Cortex of kidney (tissue), 1 donor: ENCODE results near the gene UBL4B.

ENCODE experiments used
- DNase-seq: peaks from one replicate; lab custom pipeline; 2025; lab: John Stamatoyannopoulos, UW

The UBL4B gene

DNA sequence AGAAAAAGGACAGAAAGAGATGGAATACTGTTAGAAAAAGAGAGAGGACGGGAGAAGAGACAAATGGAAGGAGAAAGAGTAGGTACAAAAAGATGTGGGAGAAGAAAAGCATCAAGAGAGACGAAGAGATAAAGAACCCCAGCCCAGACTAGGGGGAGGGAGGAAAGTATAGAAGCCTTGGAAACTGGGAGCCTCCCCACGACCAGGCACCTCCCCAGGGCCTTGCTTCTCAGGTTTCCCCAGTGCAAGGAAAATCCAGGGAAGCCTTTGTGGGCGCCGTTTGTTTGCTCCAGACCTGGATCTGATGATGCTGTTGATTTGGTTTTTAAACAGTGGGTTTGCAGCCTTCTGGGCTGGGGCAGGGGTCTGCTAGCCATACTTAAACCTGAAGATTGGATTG is 26.6 kb upstream of the UBL4B start:
- DNase-seq = no peak

DNA sequence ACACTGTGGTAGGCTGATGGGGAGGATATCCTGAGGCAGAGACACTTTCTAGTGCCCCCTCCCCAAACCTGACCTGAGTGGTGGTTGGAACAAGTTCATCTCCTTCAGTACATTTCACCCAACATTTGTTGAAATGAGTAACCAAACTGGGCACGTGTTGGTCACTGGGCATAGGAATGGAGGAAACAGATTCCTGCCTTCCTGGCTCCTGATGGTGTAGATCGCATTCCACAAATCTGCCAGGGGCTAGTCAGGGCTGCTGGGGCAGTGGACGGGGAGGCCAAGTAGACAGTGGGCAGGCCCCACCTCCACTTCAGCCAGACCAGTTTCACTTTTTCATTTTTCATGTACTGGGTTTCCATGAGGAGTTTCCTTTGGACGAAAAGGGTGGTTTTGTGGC is 25.3 kb upstream of the UBL4B start:
- no peak for DNase-seq

DNA sequence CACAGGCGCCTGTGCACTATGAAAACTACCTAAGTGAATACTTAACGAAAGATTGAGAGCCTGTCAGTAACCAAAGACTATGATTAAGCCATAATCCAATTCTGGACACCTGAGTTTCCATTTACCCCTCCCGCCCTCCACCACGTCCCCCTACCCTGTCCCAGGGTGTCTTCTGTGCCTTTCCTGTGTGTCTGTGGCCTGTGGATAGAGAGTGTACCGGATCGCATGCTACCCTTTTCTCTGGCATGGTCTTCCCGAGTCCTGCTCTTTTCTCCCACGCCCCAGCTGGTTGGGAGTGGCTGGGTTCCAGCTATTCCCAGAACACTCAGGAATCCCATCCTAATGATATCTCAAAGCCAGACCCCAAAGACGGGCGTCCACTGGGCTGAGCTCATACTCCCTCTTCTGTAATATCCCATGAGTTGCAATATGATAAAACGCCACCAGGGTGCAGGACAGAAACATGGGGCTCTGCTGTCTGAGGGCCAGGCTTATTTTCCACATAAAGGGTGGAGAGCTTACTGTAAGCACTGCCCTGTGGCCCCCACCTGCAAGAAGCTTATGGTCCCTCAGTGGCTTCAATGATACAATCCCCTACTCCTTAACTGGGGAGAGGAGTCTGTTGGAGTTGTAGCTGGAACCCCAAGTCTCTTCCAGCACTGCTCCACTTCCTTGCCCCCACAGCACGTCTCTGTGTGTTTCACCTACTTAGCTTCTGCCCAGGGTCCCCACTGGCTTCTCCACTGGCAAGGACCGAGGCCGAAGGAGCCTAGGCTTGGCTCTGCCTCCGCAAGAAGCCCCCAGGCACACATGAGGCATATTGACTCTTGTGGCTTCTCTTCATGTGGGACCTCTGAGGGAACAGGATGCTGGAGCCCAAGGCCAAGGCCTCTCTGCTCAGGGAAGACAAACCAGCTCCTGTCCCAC is 24.2 kb upstream of the UBL4B start:
- DNase-seq = no peak

DNA sequence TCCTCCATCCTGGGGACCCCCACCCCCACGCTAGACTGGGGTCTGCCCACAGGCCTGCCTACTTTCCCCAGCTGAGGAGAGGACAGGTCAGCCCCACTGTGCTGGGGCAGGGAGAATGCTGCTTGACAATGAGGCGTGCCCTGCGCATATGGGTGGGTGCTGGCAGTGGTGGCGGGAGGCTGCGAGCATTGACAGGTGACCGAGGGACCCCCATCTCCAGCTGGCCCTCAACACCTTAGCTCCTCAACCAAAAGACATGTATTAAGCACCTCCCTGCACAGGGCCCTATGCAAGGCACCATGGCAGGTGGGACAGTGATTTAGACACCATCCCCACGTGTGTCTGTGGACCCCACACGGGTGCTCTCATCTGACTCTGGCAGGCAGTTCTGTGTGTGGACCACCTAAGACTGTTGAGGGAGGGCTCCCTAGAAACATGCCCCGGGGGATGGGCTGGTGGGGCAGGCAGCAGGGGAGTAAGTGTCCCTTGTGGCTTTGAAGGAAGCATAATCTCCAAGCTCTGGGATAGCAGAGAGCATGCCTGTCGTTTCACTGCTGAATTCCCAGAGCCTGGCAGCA is 23.4 kb upstream of the UBL4B start:
- DNase-seq = no peak

DNA sequence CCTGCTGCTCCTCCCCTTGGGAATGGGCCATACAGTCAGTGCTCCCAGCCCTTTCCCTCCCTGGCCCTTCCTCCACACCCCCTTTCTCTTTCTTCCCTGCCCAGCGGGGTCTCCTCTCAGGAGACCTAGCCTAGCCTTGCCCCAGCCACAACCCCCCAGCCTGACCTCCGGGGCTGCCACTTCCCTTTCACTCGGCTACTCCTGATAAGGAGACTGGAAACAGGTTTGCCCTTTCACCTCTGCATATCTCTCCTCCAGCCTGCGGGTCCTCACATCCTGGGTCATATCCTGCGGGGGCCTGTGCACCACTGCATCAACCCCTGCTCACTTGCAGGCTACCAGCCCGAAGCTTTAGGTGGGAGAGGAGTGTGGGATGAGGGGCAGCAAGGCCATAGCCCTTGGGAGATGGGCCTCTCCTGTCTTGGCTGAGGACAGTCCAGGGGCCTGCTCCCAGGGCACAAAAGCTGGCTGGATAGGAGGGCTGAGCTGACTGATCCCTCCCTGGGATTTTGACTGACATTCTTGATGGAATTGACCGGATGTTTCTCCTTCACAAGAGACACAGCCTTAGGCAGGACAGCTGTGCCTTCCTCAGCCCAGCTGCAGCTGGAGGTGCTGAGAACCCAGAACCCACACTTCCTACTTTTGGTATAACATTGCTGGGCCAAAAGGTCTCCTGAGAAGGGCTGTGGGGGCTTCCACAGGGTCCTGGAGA is 22.5 kb upstream of the UBL4B start:
- no peak for DNase-seq

DNA sequence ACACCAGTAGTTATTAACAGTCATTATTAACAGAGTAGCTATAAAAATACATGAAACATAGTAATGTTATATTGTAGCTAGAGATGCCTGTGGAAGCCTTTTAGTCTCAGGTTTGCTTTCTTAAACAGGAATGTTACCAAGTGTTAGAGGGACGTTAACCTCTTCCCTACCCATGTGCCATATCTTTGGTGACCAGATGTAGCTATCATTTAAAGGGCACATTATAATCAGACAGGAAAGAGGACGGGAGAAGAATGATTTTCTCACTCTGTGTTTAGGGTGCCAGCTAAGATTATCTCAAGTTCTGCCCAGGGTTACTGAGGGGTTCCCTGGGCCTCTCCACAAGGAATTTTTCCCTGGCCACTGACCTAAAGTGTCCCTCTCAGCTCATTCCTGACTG is 20.9 kb upstream of the UBL4B start:
- DNase-seq = no peak

DNA sequence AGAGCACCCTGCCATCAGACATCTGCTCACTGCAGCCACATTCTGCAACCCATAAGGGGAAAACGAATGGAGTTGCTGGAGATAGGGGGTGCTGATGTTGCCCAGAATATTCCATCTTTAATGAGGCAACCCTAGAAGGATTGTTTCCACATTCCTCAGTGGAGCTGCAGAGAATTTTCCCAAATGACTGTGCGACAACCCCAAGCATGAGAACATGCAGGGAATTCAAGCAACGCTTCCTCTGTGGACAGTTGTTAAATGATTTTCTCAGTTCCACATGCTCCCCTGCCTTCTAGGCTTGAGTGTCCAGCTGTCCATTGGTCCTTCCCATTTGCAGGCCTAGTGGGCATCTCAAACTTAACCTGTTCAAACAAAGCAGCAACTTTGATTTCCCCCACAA is 20.5 kb upstream of the UBL4B start:
- DNase-seq = no peak

DNA sequence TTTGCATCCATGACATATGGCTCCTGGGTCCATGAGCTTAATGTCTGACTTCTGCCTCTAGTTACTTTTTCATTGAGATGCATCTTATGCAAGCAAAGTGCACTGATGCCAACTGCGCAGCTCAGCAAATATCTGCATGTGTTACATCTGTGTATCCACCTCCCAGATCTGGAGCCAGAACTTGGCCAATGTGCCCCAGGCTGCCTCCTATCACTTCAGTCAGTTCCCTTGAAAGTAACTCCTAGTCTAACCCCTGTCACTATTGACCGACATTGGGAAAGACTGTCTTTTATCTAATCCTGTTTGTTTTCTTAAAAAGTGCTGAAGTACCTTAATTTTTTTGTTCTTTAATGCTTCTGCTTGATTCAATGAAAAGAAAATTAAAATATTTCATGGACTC is 19.3 kb upstream of the UBL4B start:
- DNase-seq = no peak

DNA sequence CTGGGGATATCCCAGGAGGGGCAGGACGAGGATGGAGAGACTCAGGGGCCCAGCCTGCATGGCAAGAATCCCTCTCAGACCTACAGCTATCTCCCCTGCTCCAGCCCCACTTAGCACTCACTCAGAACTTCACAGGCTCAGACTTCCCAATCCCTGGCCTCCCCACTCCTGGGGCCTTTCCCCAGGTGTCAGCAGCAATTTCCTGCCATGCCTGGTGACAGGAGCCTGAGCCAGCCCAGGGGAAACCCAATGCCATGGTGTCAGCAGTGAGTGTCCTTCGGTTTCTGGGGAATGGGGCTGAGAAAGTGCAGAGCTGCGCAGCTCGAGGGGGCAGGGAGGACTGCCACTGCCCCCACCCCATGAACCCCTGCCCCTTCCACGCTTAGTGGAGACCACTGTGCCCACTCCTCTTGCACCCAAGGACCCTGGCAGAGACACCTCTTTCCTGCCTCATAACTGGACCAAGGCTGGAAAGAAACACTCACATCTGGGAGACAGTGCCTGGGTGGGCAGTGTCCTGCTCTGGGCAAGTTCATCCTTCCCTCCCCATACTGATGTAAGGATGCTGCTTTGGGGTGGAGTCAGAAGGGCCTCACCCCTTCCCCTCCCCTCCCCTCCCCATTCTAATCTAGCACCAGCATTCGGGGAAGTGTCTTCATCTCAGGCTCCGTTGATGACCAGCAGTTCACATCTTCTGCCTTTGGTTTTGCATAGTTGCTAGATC is 17.1 kb upstream of the UBL4B start:
- no peak for DNase-seq

DNA sequence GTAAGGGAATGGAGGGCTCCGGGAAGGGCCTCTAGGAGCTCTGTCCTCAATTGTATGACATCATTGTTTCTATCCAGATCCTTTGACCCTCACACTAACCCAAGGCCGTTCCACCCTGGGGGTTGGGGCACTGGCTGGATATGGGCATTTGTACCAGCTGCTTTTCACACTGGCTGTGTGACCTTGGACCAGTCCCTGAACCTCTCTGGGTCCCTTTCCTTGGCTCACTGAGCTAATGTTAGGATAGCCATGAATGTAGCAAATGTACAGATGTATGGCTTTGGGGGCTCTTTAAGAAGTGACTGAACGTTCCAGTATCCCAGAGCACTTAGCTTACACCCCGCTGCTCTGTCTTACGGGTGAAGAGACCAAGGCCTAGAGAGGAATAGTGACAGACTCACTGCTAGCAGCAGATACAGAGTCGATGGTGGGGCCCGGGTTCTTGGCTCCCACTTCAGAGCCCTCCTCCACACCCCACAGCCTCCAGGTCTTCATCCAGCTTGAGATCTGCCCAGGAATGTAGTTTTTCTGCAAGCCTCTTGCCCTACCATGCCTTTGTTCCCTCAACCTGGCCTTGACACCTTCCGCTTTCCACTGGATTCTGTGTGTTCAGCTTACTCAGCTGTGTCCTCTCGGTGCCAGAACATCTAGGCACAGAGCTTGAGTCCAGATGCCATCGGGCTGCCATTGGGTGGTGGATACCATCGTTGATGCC is 14.6 kb upstream of the UBL4B start:
- DNase-seq = no peak

DNA sequence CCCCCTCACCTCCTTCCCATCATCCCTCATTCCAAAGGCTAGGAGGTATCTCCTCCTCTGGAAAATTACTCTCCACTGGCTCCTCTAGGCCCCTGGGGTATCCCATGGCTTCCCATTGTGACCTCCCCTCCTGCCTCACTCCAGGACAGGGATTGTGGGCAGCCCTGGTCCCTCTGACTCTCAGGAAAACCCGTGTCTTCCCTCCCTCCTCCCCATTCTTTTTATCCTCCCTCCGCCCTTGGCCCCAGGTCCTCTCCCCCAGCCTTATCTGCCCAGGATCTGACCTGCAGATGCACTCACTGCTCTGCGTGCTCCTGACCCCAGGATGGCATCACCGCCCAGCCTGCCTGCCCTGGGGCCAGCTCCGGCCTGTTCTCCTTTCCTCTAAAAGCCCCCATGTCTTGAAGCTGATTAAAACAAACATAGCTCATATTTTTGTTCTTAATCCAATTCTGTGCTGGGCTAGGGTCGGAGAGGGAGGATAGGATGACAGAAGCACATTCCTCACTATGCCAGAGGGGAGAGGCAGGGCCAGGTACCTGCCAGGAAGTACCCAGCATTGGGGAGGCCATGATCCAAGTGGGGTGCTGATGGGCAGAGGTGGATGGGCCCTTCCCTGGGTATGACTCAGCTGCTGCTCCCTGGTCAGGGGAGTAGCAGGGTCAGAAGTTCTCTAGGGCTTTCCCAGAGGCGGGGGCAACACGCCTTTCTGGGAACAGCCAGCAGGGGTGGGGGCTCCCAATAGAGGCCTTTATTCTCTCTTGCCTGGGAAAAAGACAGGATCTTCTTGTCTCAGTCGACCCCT is 13.8 kb upstream of the UBL4B start:
- no peak for DNase-seq

DNA sequence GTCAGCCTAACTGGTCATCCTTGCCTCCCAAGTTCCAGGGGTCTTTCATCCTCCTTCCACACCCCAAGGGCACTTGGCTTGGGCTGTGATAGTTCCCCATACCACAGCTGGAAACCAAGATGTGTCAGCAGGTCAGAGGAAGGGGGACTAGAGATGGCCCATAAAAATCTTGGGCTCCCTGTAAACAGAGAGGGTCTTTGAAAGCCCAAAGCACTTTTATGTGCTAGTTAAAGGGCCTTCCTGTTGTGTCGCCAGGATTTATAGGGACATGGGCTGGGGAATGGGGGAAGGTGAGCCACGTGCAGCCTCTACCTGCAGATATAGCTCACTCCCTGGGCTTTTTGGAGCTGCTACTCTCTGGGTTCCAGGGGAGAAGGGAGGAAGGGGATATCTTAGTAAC is 11.9 kb upstream of the UBL4B start:
- no peak for DNase-seq

DNA sequence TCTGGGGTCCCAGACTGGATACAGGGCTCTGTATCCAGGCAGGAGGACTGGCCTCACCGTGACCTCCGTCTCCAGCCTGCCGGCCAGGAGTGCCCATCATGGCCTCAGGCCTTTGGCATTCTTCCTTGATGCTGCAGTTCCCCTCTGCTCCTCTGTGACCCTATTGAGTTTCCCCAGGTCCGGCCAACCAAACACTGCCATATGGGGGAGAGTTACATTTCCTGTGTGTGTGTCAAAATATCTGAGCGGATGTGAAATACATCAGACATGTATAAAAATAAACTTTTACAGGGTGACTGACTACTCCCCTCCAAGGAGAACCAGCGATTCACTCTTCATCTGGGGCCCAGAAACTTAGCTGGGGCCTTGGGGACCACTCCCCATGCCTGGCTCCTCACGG is 10.2 kb upstream of the UBL4B start:
- no peak for DNase-seq

DNA sequence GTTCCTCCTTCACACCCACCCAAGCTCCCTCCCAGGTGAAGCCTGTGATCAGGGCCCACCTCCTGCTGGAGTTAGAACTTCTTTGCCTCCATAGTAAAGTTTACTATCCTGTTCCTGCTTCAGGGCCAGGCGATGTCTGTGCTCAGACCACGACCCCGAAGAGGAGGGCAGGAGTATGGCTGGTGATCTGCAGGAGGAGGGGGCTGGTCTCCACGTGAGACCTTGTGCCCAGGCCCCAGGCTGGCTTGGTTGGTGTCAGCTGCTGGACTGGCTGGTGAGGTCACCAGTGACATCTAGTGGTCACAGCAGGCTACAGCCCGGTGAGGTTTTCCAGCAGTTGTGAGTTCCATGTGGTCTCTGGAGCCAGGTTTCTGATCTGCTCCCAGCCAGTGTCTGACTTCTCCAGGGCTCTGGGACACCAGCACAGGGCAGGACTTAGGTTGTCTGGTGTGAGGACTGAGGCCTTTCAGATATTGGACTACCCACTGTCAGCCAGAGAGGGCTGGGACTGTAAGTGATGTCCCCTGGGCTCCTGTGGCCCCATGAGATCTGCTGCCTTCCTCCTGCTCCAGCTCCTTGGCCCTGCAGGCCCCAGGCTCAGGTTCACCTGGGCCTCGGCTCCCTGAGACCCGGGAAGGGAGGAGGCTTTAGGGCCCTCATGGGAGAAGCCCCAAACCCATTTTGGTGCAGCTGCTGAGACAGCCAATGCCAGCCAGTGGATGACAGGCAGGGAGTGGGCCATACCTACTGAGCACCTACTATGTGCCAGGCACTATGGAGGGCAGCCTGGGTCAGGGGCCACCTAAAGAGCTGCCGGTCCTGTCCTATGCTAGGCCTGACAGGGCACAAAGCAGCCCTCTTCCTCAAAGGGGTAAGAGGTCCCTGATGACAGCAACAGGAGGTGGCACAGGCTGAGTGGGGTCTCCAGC is 6.0 kb upstream of the UBL4B start:
- no peak for DNase-seq

DNA sequence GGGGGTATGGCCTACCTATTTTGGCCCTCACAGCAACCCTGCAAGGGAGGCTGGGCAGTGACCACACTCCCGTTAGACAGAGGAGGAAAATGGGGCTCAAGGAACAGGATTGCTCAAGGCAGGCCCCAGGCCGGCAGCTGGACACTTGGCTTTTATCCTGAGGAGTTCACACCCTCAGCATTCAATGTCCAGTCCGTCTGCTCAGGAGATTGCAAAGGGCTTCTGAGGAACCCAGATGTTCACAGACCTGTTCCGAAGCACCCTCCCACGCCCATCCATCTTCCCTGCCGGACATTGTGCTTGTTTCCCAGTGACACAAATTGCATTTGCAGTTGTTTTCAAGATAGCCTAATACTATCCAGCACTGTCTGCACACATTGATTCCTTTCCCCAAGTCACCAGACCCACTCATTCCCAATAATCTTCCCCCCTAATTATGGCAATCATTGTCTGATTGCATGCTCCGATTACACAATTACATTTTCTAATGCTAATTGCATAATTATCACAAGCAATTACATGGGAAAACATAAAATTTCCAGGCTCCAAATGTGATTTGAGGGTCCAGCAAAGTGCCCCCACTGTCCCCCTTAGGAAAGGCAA is 4.3 kb upstream of the UBL4B start:
- no peak for DNase-seq

DNA sequence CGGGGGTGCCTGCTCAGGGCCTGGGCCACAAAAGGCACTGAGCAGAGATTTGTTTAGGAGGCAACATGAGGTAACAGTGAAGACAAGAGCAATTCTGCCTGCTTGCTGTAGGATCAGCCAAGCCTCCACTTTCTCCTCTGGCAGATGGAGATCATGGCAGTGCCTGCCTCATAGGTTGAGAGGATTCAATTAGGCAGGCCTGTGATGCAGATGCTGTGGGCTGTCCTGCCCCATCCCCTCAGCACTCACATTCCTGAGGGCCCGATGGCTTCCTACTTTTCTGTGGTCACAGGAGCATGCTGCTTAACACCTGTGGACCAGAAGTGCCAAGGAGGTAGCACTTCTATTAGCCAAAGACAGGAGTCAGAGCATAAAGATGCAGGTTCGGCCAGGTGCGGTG is 1.2 kb upstream of the UBL4B start:
- DNase-seq = no peak

DNA sequence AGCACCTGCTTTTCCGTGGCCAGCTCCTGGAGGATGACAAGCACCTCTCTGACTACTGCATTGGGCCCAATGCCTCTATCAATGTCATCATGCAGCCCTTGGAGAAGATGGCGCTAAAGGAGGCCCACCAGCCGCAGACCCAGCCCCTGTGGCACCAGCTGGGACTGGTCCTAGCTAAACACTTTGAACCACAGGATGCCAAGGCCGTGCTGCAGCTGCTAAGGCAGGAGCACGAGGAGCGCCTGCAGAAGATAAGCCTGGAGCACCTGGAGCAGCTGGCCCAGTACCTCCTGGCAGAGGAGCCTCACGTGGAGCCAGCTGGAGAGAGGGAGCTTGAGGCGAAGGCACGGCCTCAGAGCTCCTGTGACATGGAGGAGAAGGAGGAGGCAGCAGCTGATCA is 413 bp downstream of the UBL4B start:
- DNase-seq = no peak

DNA sequence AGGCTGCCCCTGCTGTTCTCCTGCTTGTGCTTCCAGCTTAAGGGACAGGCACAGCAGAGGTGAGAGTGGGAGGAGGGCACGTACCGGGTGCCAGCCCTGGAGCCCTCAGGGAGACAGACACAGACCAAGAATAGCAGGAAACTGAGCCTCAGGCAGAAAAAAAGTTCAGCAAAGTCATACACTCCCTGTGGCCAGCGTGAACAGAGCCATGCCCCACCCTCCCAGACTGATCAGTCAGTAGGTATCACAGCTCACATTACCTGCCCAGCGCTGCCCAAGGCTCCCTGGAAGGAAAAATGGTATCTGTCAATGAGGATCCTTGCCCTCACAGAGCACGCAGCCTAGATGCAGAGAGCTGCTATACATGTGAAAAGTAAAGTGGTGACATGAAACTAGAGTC is 1.3 kb downstream of the UBL4B start:
- DNase-seq = no peak

DNA sequence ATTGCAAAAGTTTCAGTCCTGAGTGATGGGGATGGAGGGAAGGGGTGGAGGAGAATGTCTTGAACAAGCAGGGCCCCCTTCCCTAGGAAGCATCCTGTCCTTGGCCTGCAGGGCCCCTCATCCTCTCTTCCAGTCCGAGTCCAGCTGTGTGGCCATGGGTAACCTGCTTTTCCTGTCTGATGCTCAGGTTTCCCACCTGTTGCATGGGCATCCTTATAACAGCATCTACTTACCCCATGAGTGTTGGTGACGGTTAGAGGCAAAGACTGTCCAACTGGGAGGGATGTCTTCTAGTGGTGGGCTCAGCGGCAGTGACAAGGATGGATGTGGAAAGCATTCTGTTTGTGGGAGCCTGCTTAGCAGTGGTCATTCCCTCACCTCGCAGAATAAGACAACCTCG is 1.9 kb downstream of the UBL4B start:
- no peak for DNase-seq
